ENCODE results near the gene TNIK.
"Not testable (repeated sequence)": the region's sequence is repeated elsewhere in the genome, so short reads cannot be mapped to it uniquely, and the experiment has no call there.

The TNIK gene

GRCh38 chr3:171453180-171453886, 6.9 kb downstream of the TNIK start:
- H3K27me3 ChIP-seq (ENCODE audit: control insufficient read depth, insufficient read depth, low read length), result no peaks in the 10 kb centered on the region
- no peaks in the 10 kb centered on the region for H3K36me3 ChIP-seq (ENCODE audit: control insufficient read depth, insufficient read depth, low read length)
- H3K9ac ChIP-seq (ENCODE audit: low read length), result no peak overlapping the region
- no peaks in the 10 kb centered on the region for H3K9me3 ChIP-seq (ENCODE audit: control insufficient read depth, low read length)
- H3K4me1 ChIP-seq (ENCODE audit: control insufficient read depth, insufficient read depth, low read length), result peaks cover 43% of the 10 kb centered on the region
- H3K4me3 ChIP-seq (ENCODE audit: low read length), result no peak overlapping the region

- Histone ChIP-seq H3K9me3 (ENCODE audit: control insufficient read depth, low read length) (no peaks in the 10 kb centered on the region), H3K4me1 (ENCODE audit: control insufficient read depth, insufficient read depth, low read length) (peaks cover 34% of the 10 kb centered on the region), H3K9ac (ENCODE audit: low read length) (no peak overlapping the region), H3K36me3 (ENCODE audit: control insufficient read depth, insufficient read depth, low read length) (no peaks in the 10 kb centered on the region), H3K27me3 (ENCODE audit: control insufficient read depth, insufficient read depth, low read length) (no peaks in the 10 kb centered on the region), H3K4me3 (ENCODE audit: low read length) (no peak overlapping the region)
These were observed 7.9 kb downstream of the TNIK start for GRCh38 chr3:171452328-171452727.

DNA sequence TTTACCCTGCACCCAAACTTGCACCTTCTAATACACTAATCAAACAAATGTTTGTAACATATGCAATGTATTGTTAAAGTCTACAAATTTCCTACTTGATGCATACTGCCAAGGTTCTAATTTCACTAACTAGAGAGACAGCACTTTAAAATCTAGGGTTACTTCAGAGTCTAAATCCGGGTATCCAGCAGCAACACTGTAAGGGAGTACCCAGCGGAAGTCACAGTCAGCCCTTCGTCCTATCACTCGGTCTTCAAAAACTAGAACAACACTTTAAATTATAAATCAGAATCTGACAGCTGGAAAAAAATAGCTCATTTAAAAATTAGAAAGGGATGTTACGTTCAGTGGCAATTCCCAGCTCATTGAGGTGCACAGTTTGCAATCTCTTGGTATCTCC, 8.3 kb downstream of the TNIK start:
- Histone ChIP-seq H3K36me3 (ENCODE audit: control insufficient read depth, insufficient read depth, low read length) (no peaks in the 10 kb centered on the region), H3K4me3 (ENCODE audit: low read length) (no peak overlapping the region), H3K9me3 (ENCODE audit: control insufficient read depth, low read length) (no peaks in the 10 kb centered on the region), H3K27me3 (ENCODE audit: control insufficient read depth, insufficient read depth, low read length) (no peaks in the 10 kb centered on the region), H3K4me1 (ENCODE audit: control insufficient read depth, insufficient read depth, low read length) (peaks cover 30% of the 10 kb centered on the region), H3K9ac (ENCODE audit: low read length) (no peak overlapping the region)

DNA sequence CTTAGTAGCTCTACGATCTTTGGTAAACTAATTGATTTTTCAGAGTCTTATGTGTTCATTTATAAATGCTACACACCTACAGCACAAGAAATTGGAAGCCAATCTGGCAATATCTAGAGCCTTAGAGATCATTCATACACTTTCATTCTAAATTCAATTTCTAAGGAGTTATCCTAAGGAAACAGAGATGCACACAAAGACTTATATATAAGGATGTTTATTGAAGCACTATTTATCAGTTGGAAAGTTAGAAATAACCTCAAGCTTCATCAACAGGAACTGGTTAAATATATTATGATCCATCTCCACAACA, 12.7 kb downstream of the TNIK start:
- not testable (repeated sequence) for H3K4me1 ChIP-seq (ENCODE audit: control insufficient read depth, insufficient read depth, low read length); H3K36me3 ChIP-seq (ENCODE audit: control insufficient read depth, insufficient read depth, low read length); H3K4me3 ChIP-seq (ENCODE audit: low read length); H3K27me3 ChIP-seq (ENCODE audit: control insufficient read depth, insufficient read depth, low read length); H3K9ac ChIP-seq (ENCODE audit: low read length); H3K9me3 ChIP-seq (ENCODE audit: control insufficient read depth, low read length)

DNA sequence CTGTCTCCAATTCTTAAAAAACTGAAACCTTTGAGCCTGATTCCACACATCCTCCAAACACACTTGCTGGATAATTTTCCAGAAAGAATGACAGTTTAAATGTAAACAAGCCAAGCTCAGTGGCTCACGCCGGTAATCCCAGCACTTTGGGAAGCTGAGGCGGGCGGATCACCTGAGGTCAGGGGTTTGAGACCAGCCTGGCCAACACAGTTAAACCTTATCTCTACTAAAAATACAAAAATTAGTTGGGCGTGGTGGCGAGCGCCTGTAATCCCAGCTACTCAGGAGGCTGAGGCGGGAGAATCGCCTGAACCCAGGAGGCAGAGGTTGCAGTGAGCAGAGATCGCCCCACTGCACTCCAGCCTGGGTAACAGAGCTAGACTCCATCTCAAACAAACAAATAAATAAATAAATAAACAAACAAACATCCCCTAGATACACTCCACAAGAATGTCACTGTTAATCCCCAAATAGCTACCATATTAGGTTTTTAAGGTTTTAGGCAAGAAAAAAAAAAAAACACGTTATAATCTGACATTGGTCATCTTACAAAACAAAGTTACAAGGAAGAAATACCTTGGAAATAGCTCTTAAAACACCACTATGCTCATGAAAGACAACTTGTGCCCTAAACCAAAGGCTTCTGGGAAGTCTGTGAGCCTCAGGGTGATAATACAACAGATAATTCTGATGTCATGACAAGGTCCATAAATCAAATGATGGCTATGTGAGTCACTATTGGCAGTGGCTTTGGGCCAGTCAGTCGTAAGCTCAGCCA, 13.2 kb downstream of the TNIK start:
- H3K9me3 ChIP-seq (ENCODE audit: control insufficient read depth, low read length), result no peaks in the 10 kb centered on the region
- H3K36me3 ChIP-seq (ENCODE audit: control insufficient read depth, insufficient read depth, low read length), result no peaks in the 10 kb centered on the region
- no peaks in the 10 kb centered on the region for H3K27me3 ChIP-seq (ENCODE audit: control insufficient read depth, insufficient read depth, low read length)

GRCh38 chr3:171446301-171446700, 13.9 kb downstream of the TNIK start:
- no peak overlapping the region for H3K4me3 ChIP-seq (ENCODE audit: low read length)
- H3K9ac ChIP-seq (ENCODE audit: low read length), result no peak overlapping the region
- H3K4me1 ChIP-seq (ENCODE audit: control insufficient read depth, insufficient read depth, low read length), result peaks cover 2% of the 10 kb centered on the region
- no peaks in the 10 kb centered on the region for H3K36me3 ChIP-seq (ENCODE audit: control insufficient read depth, insufficient read depth, low read length)
- H3K27me3 ChIP-seq (ENCODE audit: control insufficient read depth, insufficient read depth, low read length), result no peaks in the 10 kb centered on the region
- no peaks in the 10 kb centered on the region for H3K9me3 ChIP-seq (ENCODE audit: control insufficient read depth, low read length)

More for the DNA sequence above, 13.2 kb downstream of the TNIK start:
- H3K4me3 ChIP-seq (ENCODE audit: low read length), result no peak overlapping the region
- no peak overlapping the region for H3K9ac ChIP-seq (ENCODE audit: low read length)
- H3K4me1 ChIP-seq (ENCODE audit: control insufficient read depth, insufficient read depth, low read length), result no peaks in the 10 kb centered on the region

DNA sequence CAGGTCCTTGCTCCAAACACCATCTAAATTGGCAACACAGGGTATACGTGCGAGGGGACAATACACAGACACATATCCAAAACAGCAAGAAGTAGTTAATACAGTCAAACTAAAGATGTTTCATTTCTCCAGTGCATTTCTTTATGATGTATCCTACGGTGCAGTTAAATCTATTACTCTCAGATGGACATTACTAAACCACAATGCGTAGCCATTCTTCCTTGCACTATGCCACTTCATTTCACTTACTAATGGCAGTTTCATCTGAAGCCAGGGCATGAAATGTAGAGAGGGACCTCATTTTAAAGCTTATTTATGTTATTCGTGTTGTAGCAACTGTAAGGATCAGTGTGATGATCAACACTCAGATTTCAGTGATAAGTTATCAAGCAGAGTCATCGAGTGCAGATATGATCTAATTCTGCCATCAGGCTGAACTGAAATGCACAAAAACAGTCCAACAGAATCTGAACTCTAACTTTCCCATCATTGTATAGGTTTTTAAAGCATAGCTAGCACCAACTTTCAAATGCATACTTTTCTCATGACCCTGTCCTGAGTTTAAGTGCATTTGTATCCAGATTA, 14.5 kb downstream of the TNIK start:
- Histone ChIP-seq H3K9me3 (ENCODE audit: control insufficient read depth, low read length) (no peaks in the 10 kb centered on the region), H3K4me1 (ENCODE audit: control insufficient read depth, insufficient read depth, low read length) (peaks cover 8% of the 10 kb centered on the region), H3K27me3 (ENCODE audit: control insufficient read depth, insufficient read depth, low read length) (no peaks in the 10 kb centered on the region), H3K36me3 (ENCODE audit: control insufficient read depth, insufficient read depth, low read length) (no peaks in the 10 kb centered on the region), H3K4me3 (ENCODE audit: low read length) (no peak overlapping the region), H3K9ac (ENCODE audit: low read length) (no peak overlapping the region)

GRCh38 chr3:171444001-171444690, 16.1 kb downstream of the TNIK start:
- Histone ChIP-seq H3K27me3 (ENCODE audit: control insufficient read depth, insufficient read depth, low read length) (no peaks in the 10 kb centered on the region), H3K9ac (ENCODE audit: low read length) (no peak overlapping the region), H3K36me3 (ENCODE audit: control insufficient read depth, insufficient read depth, low read length) (no peaks in the 10 kb centered on the region), H3K4me3 (ENCODE audit: low read length) (no peak overlapping the region), H3K9me3 (ENCODE audit: control insufficient read depth, low read length) (no peaks in the 10 kb centered on the region), H3K4me1 (ENCODE audit: control insufficient read depth, insufficient read depth, low read length) (peaks cover 9% of the 10 kb centered on the region)

GRCh38 chr3:171443211-171443957, 16.8 kb downstream of the TNIK start:
- no peaks in the 10 kb centered on the region for H3K36me3 ChIP-seq (ENCODE audit: control insufficient read depth, insufficient read depth, low read length)
- H3K9ac ChIP-seq (ENCODE audit: low read length), result no peak overlapping the region
- H3K4me1 ChIP-seq (ENCODE audit: control insufficient read depth, insufficient read depth, low read length), result peaks cover 9% of the 10 kb centered on the region
- no peak overlapping the region for H3K4me3 ChIP-seq (ENCODE audit: low read length)
- no peaks in the 10 kb centered on the region for H3K27me3 ChIP-seq (ENCODE audit: control insufficient read depth, insufficient read depth, low read length)
- no peaks in the 10 kb centered on the region for H3K9me3 ChIP-seq (ENCODE audit: control insufficient read depth, low read length)

- Histone ChIP-seq H3K9ac (ENCODE audit: low read length) (no peak overlapping the region), H3K36me3 (ENCODE audit: control insufficient read depth, insufficient read depth, low read length) (no peaks in the 10 kb centered on the region), H3K9me3 (ENCODE audit: control insufficient read depth, low read length) (no peaks in the 10 kb centered on the region), H3K4me3 (ENCODE audit: low read length) (no peak overlapping the region), H3K4me1 (ENCODE audit: control insufficient read depth, insufficient read depth, low read length) (peaks cover 9% of the 10 kb centered on the region), H3K27me3 (ENCODE audit: control insufficient read depth, insufficient read depth, low read length) (no peaks in the 10 kb centered on the region)
These were observed 18.0 kb downstream of the TNIK start for GRCh38 chr3:171442184-171442583.

- Histone ChIP-seq H3K4me1 (ENCODE audit: control insufficient read depth, insufficient read depth, low read length) (peaks cover 9% of the 10 kb centered on the region), H3K27me3 (ENCODE audit: control insufficient read depth, insufficient read depth, low read length) (no peaks in the 10 kb centered on the region), H3K9ac (ENCODE audit: low read length) (no peak overlapping the region), H3K4me3 (ENCODE audit: low read length) (no peak overlapping the region), H3K36me3 (ENCODE audit: control insufficient read depth, insufficient read depth, low read length) (no peaks in the 10 kb centered on the region), H3K9me3 (ENCODE audit: control insufficient read depth, low read length) (no peaks in the 10 kb centered on the region)
These were observed 18.8 kb downstream of the TNIK start for GRCh38 chr3:171441381-171441780.

All from mucosa of stomach (tissue), 1 donor.